Medulla oblongata (tissue), 1 donor: ENCODE results near the gene ITGAE.

Experiments
- DNase-seq: peaks from one replicate; pipeline ENCODE4 v3.0.0-alpha.2; 2015; ENCODE audit errors: extremely low spot score

ITGAE gene

GRCh38 chr17:3667366-3668278, 133.4 kb downstream of the ITGAE start:
- peak; percentile 38 for DNase-seq

GRCh38 chr17:3666516-3666915, 134.5 kb downstream of the ITGAE start:
- DNase-seq: no peak

GRCh38 chr17:3665834-3666233, 135.2 kb downstream of the ITGAE start:
- peak; percentile 82 for DNase-seq
